Vagina (tissue), 2 donors: ENCODE measurements around the gene AQP12A.

ENCODE experiments used
- CTCF ChIP-seq, 3 experiments: fragments of 450-650 bp in 2 of 3; fragments of 200-600 bp in 1 of 3; sonication (generic) in 1 of 3; IDR thresholded peaks; one replicate each; pipeline ENCODE4 v1.5.1; 2017 to 2019; ENCODE audit warnings: antibody characterized with exemption in 3 of 3, mild to moderate bottlenecking in 2 of 3, moderate library complexity in 2 of 3
- POLR2A ChIP-seq, 2 donors: fragments of 450-650 bp; IDR thresholded peaks; one replicate each; pipeline ENCODE4 v1.6.1; 2017; ENCODE audit warnings: antibody characterized with exemption in 2 of 2, mild to moderate bottlenecking in 2 of 2, moderate library complexity in 2 of 2

GRCh38 chr2:240686460-240686859, 5.2 kb upstream of the AQP12A start:
- TF ChIP-seq CTCF (IDR thresholded peaks at IDR 0.05): no peak
- no peak for TF ChIP-seq POLR2A (IDR thresholded peaks at IDR 0.05)
